Kidney (tissue), 14 donors: Measurements from ENCODE around the gene UBL4B. TPM values are rescaled to one million over a fixed set of nuclear protein-coding genes. Genes with fewer than 3 reads are reported as not detected.

Experiments
- DNase-seq, 5 donors: peaks; one replicate each; pipeline ENCODE4 v3.0.0-alpha.2; 2013 to 2020
- FAIRE-seq: peaks from 2 replicates; lab custom pipeline; 2012; peaks lifted over from hg19 to GRCh38; lab: Jason Lieb, UNC
- H3K27ac ChIP-seq, 2 donors: one replicate each; pipeline ENCODE4 v1.7.0; 2013; ENCODE audit warnings: low read depth in 2 of 2, low read length in 2 of 2, inconsistent platforms in 1 of 2
- H3K27me3 ChIP-seq: one replicate; pipeline ENCODE4 v1.7.1; 2013; ENCODE audit warnings: low read length, inconsistent platforms; ENCODE audit not compliant: control insufficient read depth, insufficient read depth
- H3K36me3 ChIP-seq, 3 donors: one replicate each; pipeline versions ENCODE4 v1.7.0 to v1.7.1; 2013; ENCODE audit warnings: low read length in 3 of 3, control low read depth in 1 of 3, inconsistent platforms in 1 of 3; ENCODE audit not compliant: insufficient read depth in 3 of 3, control insufficient read depth in 2 of 3
- H3K4me1 ChIP-seq, 3 donors: one replicate each; pipeline versions ENCODE4 v1.7.0 to v1.7.1; 2013; ENCODE audit warnings: low read length in 3 of 3, inconsistent platforms in 1 of 3, low read depth in 1 of 3; ENCODE audit not compliant: control insufficient read depth in 2 of 3, insufficient read depth in 2 of 3
- H3K4me3 ChIP-seq, 3 donors: one replicate each; pipeline versions ENCODE4 v1.7.0 to v1.8.1; 2013; ENCODE audit warnings: low read length in 3 of 3, control low read depth in 1 of 3, inconsistent platforms in 1 of 3
- H3K9ac ChIP-seq, 3 donors: one replicate each; pipeline versions ENCODE4 v1.7.0 to v1.7.1; 2013; ENCODE audit warnings: low read length in 3 of 3, control low read depth in 1 of 3, inconsistent platforms in 1 of 3
- H3K9me3 ChIP-seq, 3 donors: one replicate each; pipeline versions ENCODE4 v1.7.0 to v1.7.1; 2013; ENCODE audit warnings: low read length in 3 of 3, control low read depth in 1 of 3, inconsistent platforms in 1 of 3; ENCODE audit not compliant: control insufficient read depth in 2 of 3, insufficient read depth in 1 of 3
- intact Hi-C: fragments of 100-400 bp; cut with DNase I; formaldehyde crosslinking; loops from one replicate; pipeline ENCODE4 v1.11.1; 2022
- polyA plus RNA-seq: library from polyadenylated mRNA; stranded (reverse); fragments of 350-450 nt; fragmentation: Illumina TruSeq; extraction: RNeasy Lipid Tissue Mini Kit (QIAGEN cat#74804); gene quantifications from one replicate; pipeline ENCODE4 v1.2.3, GENCODE V29; 2014; ENCODE audit warnings: low read depth, low replicate concordance; ENCODE audit not compliant: insufficient read depth
- total RNA-seq: library from RNA; stranded (reverse); fragmentation: NEBNext Ultra II Directional; extraction: Animal tissue kit (Norgen Biotek cat#: 25700); gene quantifications from one replicate; pipeline ENCODE4 v1.2.1, GENCODE V29; 2021
- TF ChIP-seq, protein P1 (sequence below): IDR thresholded peaks from 3 replicates; pipeline ENCODE4 v1.5.1; 2012; ENCODE audit warnings: mild to moderate bottlenecking, moderate library complexity, borderline replicate concordance; ENCODE audit not compliant: insufficient read depth; ENCODE audit errors: extremely low read depth
- donor health status: control.
- donor health status: control.
- donor health status: control.
- donor health status: control.
- donor health status: control.
- donor health status: DM: yes; HTN: yes; CAD: no.
- donor health status: Normal renal cell carcinoma (clear cell type).

UBL4B gene
- total and polyA plus RNA-seq, 2 donors from 2014 or later: not detected

DNA sequence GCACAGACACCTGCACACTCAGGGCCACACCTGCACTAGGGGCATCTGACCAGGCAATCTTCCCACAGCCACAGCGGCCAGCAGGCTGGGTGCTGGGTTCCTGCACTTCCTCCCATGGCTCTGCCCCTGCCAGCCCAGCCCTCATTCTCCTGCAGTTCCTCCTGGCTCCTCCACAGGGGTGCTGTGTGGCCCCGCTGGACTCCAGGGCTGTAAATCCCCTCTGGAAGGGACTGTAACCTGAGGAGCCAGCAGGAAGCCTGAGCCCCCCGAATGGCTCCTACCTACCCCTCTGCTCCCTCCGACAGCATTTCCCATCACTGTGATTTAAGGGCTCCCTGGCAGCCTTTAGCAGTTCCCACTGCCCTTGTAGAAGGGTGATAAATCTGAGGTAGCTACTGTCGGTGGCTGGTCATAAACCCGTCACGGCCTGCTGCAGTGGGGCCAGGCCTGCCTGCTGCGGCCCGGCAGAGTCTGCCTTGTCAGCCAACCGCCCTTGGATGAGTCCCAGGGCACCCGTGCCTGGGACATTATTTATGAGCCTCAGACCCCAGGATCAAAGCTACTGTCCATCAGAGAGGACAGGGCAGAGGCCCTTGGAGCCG, 8.8 kb downstream of the UBL4B start:
- intact Hi-C loops: no loop called here
- no peaks in the 10 kb centered on the region for H3K36me3 ChIP-seq
- H3K4me3 ChIP-seq: no peak overlapping the region
- DNase-seq: peak in 4 of 5 donors; percentile 88 to 94 (median 93)
- H3K9me3 ChIP-seq: peaks cover 0 to 2% (median 0%) of the 10 kb centered on the region in 3 donors
- H3K27me3 ChIP-seq: no peaks in the 10 kb centered on the region
- no peak overlapping the region for H3K9ac ChIP-seq
- FAIRE-seq: no peak
- no peak overlapping the region for H3K27ac ChIP-seq
- TF ChIP-seq, protein P1, sequence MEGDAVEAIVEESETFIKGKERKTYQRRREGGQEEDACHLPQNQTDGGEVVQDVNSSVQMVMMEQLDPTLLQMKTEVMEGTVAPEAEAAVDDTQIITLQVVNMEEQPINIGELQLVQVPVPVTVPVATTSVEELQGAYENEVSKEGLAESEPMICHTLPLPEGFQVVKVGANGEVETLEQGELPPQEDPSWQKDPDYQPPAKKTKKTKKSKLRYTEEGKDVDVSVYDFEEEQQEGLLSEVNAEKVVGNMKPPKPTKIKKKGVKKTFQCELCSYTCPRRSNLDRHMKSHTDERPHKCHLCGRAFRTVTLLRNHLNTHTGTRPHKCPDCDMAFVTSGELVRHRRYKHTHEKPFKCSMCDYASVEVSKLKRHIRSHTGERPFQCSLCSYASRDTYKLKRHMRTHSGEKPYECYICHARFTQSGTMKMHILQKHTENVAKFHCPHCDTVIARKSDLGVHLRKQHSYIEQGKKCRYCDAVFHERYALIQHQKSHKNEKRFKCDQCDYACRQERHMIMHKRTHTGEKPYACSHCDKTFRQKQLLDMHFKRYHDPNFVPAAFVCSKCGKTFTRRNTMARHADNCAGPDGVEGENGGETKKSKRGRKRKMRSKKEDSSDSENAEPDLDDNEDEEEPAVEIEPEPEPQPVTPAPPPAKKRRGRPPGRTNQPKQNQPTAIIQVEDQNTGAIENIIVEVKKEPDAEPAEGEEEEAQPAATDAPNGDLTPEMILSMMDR: no peak
- H3K4me1 ChIP-seq: no peaks in the 10 kb centered on the region

GRCh38 chr1:110123224-110123623, 11.0 kb downstream of the UBL4B start:
- H3K4me3 ChIP-seq: no peak overlapping the region
- no peaks in the 10 kb centered on the region for H3K4me1 ChIP-seq
- peaks cover 0 to 2% (median 0%) of the 10 kb centered on the region in 3 donors for H3K9me3 ChIP-seq
- TF ChIP-seq, protein P1: no peak
- H3K9ac ChIP-seq: no peak overlapping the region
- no peaks in the 10 kb centered on the region for H3K36me3 ChIP-seq
- FAIRE-seq (no peak), DNase-seq (no peak)
- no peak overlapping the region for H3K27ac ChIP-seq
- intact Hi-C loops: no loop called here
- H3K27me3 ChIP-seq: peaks cover 2% of the 10 kb centered on the region

GRCh38 chr1:110125810-110126209, 13.6 kb downstream of the UBL4B start:
- H3K4me3 ChIP-seq: no peak overlapping the region
- TF ChIP-seq, protein P1: no peak
- no peak overlapping the region for H3K9ac ChIP-seq
- peaks cover 0 to 2% (median 0%) of the 10 kb centered on the region in 3 donors for H3K9me3 ChIP-seq
- FAIRE-seq (no peak), DNase-seq (no peak)
- H3K27me3 ChIP-seq: peaks cover 8% of the 10 kb centered on the region
- no peak overlapping the region for H3K27ac ChIP-seq
- no peaks in the 10 kb centered on the region for H3K36me3 ChIP-seq
- no peaks in the 10 kb centered on the region for H3K4me1 ChIP-seq
- intact Hi-C loops: no loop called here

GRCh38 chr1:110130113-110130591, 17.9 kb downstream of the UBL4B start:
- FAIRE-seq: no peak
- Histone ChIP-seq H3K36me3 (no peaks in the 10 kb centered on the region), H3K4me3 (no peak overlapping the region), H3K27ac (no peak overlapping the region), H3K27me3 (peaks cover 19% of the 10 kb centered on the region), H3K4me1 (no peaks in the 10 kb centered on the region), H3K9ac (no peak overlapping the region), H3K9me3 (peaks cover 0 to 2% (median 0%) of the 10 kb centered on the region in 3 donors)
- TF ChIP-seq, protein P1: no peak
- intact Hi-C loops: no loop called here
- peak in 4 of 5 donors; percentile 47 to 71 (median 58) for DNase-seq
